Loucy (cell line): ENCODE data around the gene MAPK8IP1.

ENCODE experiments used
- H2AFZ ChIP-seq: fragments of 200-600 bp; sonication (generic); 2 replicates; pipeline ENCODE4 v1.6.0; 2016; ENCODE audit warnings: antibody characterized with exemption, mild to moderate bottlenecking, low read length, moderate library complexity
- H3F3A ChIP-seq: fragments of 200-600 bp; 2 replicates; pipeline ENCODE4 v1.6.0; 2016; ENCODE audit warnings: antibody characterized with exemption, low read depth, mild to moderate bottlenecking
- H3K27me3 ChIP-seq: fragments of 200-600 bp; sonication (generic); 2 replicates; pipeline ENCODE4 v1.6.1; 2014; ENCODE audit warnings: low read length, mild to moderate bottlenecking; ENCODE audit not compliant: insufficient read depth, poor library complexity, severe bottlenecking
- H3K36me3 ChIP-seq: fragments of 200-600 bp; sonication (generic); 2 replicates; pipeline ENCODE4 v1.6.1; 2016; ENCODE audit warnings: low read length; ENCODE audit not compliant: insufficient read depth
- H3K4me1 ChIP-seq: fragments of 200-600 bp; sonication (generic); 2 replicates; pipeline ENCODE4 v1.5.1; 2014; ENCODE audit warnings: low read length, mild to moderate bottlenecking; ENCODE audit not compliant: insufficient read depth, poor library complexity, severe bottlenecking
- H3K4me2 ChIP-seq: fragments of 200-600 bp; sonication (generic); 2 replicates; pipeline ENCODE4 v1.6.0; 2014; ENCODE audit warnings: antibody characterized with exemption, low read length, low read depth, mild to moderate bottlenecking; ENCODE audit not compliant: poor library complexity, severe bottlenecking
- H3K4me3 ChIP-seq: fragments of 200-600 bp; sonication (generic); 2 replicates; pipeline ENCODE4 v1.5.1; 2014; ENCODE audit warnings: low read length, mild to moderate bottlenecking, mixed read lengths; ENCODE audit not compliant: poor library complexity, severe bottlenecking
- H3K79me2 ChIP-seq: fragments of 200-600 bp; sonication (generic); 2 replicates; pipeline ENCODE4 v1.6.1; 2014; ENCODE audit warnings: low read length; ENCODE audit not compliant: insufficient read depth
- H3K9ac ChIP-seq: fragments of 200-600 bp; sonication (generic); 2 replicates; pipeline ENCODE4 v1.6.0; 2014; ENCODE audit warnings: mild to moderate bottlenecking, low read depth, low read length, moderate library complexity; ENCODE audit not compliant: poor library complexity, severe bottlenecking
- H3K9me2 ChIP-seq: fragments of 200-600 bp; sonication (generic); replicated peaks from 2 replicates; pipeline ENCODE4 v1.6.1; 2016; ENCODE audit warnings: low read depth, low read length, mixed read lengths
- H3K9me3 ChIP-seq: fragments of 200-600 bp; sonication (generic); 2 replicates; pipeline ENCODE4 v1.6.1; 2014; ENCODE audit warnings: mild to moderate bottlenecking, antibody characterized with exemption, low read length, low read depth; ENCODE audit not compliant: insufficient read depth
- H4K20me1 ChIP-seq: fragments of 200-600 bp; sonication (generic); 2 replicates; pipeline ENCODE4 v1.6.0; 2014; ENCODE audit warnings: antibody characterized with exemption, low read length, mild to moderate bottlenecking; ENCODE audit not compliant: insufficient read depth, poor library complexity, severe bottlenecking
- CTCF ChIP-seq: fragments of 200-600 bp; sonication (generic); conservative IDR thresholded peaks from 2 replicates; pipeline ENCODE4 v1.5.1; 2014; ENCODE audit warnings: mild to moderate bottlenecking, antibody characterized with exemption, low read length
- EZH2phosphoT487 ChIP-seq: fragments of 200-600 bp; IDR thresholded peaks from 2 replicates; pipeline ENCODE4 v1.6.1; 2018; ENCODE audit warnings: antibody characterized with exemption, mild to moderate bottlenecking, moderate library complexity, borderline replicate concordance

Gene MAPK8IP1

GRCh38 chr11:45871638-45872037 lies 13.8 kb upstream of the MAPK8IP1 start:
- H4K20me1 ChIP-seq, result no peaks in the 10 kb centered on the region
- H3K4me2 ChIP-seq, result no peak overlapping the region
- TF ChIP-seq EZH2phosphoT487 (no peak), CTCF (no peak)

GRCh38 chr11:45872651-45873356 lies 12.6 kb upstream of the MAPK8IP1 start:
- H3K9me3 ChIP-seq, result no peaks in the 10 kb centered on the region
- no peaks in the 10 kb centered on the region for H3K9me2 ChIP-seq
- peaks cover 65% of the 10 kb centered on the region; the same call in 1 of the 2 replicates for H3K36me3 ChIP-seq
- no peak overlapping the region for H3K9ac ChIP-seq
- no peaks in the 10 kb centered on the region for H3K79me2 ChIP-seq
- H3K4me1 ChIP-seq, result peaks cover 6% of the 10 kb centered on the region
- H2AFZ ChIP-seq, result no peak overlapping the region
- no peak overlapping the region for H3K4me3 ChIP-seq
- TF ChIP-seq EZH2phosphoT487 (no peak), CTCF (peak; percentile 71)
- H3K27me3 ChIP-seq, result no peaks in the 10 kb centered on the region
- H3K4me2 ChIP-seq, result no peak overlapping the region
- no peaks in the 10 kb centered on the region for H3F3A ChIP-seq
- no peaks in the 10 kb centered on the region for H4K20me1 ChIP-seq

More at GRCh38 chr11:45871638-45872037, 13.8 kb upstream of the MAPK8IP1 start:
- Histone ChIP-seq H3K4me3 (no peak overlapping the region), H3K79me2 (no peaks in the 10 kb centered on the region), H3F3A (no peaks in the 10 kb centered on the region), H3K4me1 (peaks cover 6% of the 10 kb centered on the region), H3K9me2 (no peaks in the 10 kb centered on the region), H3K9me3 (no peaks in the 10 kb centered on the region), H3K36me3 (peaks cover 74% of the 10 kb centered on the region; the same call in 1 of the 2 replicates), H3K9ac (no peak overlapping the region), H2AFZ (no peak overlapping the region), H3K27me3 (no peaks in the 10 kb centered on the region)

DNA sequence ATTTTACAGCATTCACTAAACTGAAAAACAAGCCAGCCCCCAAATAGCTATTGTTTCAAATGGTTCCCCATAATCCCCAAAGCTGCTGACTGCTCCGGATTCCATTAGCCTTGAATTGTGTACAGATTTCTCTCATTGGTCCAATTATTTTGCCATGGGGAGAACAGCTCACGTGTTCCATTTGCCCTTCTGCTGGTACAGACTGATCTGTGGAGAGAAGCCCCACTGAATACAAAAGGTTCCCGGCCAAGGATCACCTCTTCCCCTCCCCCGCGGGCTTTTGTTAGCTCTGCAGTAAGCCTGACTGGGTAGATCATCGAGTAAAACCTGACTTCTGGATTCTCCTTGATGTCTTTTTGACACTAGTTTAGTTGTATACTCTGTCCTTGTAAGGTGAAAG lies 9.1 kb upstream of the MAPK8IP1 start:
- Histone ChIP-seq H3F3A (no peaks in the 10 kb centered on the region), H3K27me3 (no peaks in the 10 kb centered on the region), H2AFZ (no peak overlapping the region), H4K20me1 (no peaks in the 10 kb centered on the region), H3K9me3 (no peaks in the 10 kb centered on the region), H3K9me2 (no peaks in the 10 kb centered on the region), H3K4me2 (no peak overlapping the region), H3K36me3 (peaks cover 56% of the 10 kb centered on the region; the same call in 1 of the 2 replicates), H3K79me2 (no peaks in the 10 kb centered on the region), H3K4me3 (no peak overlapping the region), H3K4me1 (peaks cover 6% of the 10 kb centered on the region), H3K9ac (no peak overlapping the region)
- TF ChIP-seq CTCF (no peak), EZH2phosphoT487 (no peak)
